Effector CD8-positive, alpha-beta T cell (primary cell): ENCODE measurements around the gene TMOD3.

Source experiments
- DNase-seq: peaks from one replicate; lab custom pipeline; 2025; lab: John Stamatoyannopoulos, UW

Gene TMOD3

DNA sequence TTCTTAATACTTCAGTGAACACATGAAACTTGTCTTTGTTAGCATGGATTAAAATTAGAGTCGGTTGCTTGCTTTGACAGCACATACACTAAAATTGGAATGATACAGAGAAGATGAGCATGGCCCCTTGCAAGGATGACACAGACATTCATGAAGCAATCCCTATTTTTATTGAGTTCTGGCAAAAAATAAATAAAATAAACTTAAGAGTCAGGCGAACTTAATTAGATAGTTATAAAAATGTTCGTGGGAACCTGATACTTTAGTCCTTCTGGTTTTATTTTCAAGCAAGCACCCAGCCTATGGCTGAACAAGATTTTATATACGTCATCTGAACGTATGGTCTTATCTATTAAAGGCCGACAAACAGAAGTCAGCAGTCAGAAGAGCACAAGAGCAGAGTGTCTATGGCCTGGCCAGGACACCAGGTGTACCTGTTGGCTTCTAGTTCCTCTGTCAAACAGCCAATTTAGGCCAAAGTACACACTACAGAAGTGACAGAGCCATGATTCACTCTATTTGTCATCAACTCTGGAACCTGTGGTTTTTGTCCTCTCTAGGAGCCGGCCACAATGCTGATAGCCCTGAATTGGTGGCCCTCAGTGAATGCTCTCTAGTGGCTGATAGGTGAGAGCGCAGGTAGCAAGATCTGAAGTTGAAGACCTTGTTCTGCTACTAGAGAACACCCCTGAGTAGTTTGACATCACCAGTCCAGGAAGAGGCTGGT is 77.8 kb downstream of the TMOD3 start:
- DNase-seq, result no peak

DNA sequence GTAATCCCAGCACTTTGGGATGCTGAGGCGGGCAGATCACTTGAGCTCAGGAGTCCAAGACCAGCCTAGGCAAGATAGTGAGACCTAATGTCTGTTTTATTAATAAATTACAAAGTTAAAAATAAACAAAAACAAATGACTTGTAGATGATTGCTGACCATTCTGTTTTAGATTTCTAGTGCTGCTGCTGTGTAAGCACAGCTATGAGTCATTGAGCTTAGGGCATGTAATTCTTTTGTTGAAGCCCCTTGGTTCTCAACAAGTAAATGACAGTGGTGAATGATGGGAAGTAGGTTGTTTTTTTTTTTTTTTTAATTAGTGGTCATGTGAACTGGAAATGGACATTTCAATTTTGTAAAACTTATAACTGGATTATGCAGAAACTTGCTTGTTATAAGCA is 78.9 kb downstream of the TMOD3 start:
- no peak for DNase-seq

GRCh38 chr15:51909584-51909983 is 80.1 kb downstream of the TMOD3 start:
- DNase-seq, result no peak

DNA sequence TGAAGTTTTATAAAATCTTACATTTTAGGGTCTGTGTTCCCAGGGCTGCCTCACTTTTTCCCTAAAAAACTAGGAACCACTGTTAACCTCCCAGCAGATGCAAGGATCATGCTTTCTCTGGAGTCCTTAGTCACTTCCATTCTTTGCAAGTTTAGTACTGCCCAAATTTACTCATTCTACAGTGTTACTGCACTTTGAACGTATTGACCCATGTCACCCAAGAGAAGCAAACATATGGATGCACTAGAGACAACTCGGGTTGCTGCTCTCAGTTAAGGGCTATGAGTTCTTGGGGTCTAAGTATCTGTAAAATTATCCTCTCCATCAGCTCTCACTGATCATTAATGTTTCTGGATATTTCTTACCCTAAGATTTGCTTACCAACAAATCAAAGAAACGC is 83.1 kb downstream of the TMOD3 start:
- no peak for DNase-seq

GRCh38 chr15:51917493-51917892 is 88.0 kb downstream of the TMOD3 start:
- no peak for DNase-seq

GRCh38 chr15:51924156-51925068 is 95.0 kb downstream of the TMOD3 start:
- no peak for DNase-seq

DNA sequence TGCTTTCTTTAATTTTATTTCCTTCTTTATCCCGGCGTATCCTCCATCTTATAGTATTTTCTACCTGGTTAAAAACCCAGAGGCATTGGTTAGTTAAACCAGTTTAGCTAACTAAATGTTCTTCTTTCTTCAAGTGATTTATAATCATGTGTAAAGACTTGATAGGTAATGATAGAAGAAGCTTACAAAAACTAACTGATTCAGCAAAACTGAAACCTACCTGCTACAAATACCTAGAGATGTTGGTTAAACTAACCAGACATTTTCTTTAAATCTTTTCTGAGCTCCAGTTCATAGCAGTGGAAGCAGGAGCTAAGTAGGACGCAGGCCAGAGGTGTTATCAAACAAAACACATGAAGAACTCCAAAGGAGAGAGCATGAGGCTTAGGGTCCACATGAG is 97.4 kb downstream of the TMOD3 start:
- DNase-seq, result no peak

DNA sequence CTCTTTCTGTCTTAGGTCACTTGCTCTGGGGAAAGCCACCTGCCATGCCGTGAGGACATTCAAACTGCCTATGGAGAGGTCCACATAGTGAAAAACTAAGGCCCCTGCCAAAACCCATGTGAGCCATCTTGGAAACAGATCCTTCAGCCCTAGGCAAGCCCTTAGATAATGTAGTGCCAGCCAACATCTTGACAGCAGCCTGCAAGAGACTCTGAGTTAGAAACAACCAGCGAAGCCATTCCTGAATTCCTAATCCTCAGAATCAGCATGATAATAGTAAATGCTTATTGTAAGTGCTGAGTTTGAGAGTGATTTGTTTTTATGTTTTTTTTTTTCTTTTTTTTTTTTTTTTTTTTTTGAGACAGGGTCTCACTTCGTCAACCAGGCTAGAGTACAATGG is 101.6 kb downstream of the TMOD3 start:
- no peak for DNase-seq

- DNase-seq, result no peak
These were observed 102.2 kb downstream of the TMOD3 start for GRCh38 chr15:51931638-51932037.

DNA sequence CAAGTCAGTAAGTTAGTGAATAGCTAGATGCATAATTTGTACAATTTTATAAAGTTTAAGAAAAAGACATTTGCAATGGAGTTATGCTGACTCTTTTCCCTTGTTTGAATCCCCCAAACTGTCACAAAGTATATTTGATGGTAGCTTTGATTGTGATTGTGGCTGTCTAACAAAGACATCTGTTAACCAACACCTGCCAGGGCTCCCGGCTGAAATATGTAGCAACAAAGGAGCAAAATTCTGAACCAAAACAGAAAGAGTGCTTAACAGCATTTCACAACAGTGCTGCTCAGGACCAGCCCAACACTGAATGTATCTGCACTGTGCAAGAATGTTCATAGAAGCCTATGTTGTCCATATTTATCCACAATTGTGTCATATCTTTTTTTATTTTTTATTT is 102.7 kb downstream of the TMOD3 start:
- no peak for DNase-seq

GRCh38 chr15:51935466-51936104 is 106.1 kb downstream of the TMOD3 start:
- DNase-seq, result no peak

GRCh38 chr15:51936105-51936478 is 106.6 kb downstream of the TMOD3 start:
- no peak for DNase-seq

GRCh38 chr15:51938286-51938685 is 108.8 kb downstream of the TMOD3 start:
- no peak for DNase-seq

DNA sequence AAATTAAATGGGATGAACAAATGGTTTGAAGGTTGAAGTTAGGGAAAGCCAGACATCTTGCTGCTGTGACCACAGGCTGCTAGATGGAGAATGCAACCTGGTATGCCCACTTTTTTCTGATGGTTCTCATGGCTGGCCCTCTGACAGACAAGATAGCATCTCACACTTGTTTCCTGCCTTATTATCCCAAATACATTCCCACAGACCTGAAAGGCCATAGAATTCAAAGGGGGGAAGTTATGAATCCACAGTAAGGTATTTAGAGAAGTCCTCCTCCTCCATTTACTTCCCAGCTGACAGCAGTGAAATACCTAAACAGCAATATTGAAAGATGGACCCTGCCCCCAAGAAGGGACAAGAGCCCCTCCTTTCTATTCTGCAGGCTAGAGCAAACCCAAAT is 109.8 kb downstream of the TMOD3 start:
- no peak for DNase-seq

DNA sequence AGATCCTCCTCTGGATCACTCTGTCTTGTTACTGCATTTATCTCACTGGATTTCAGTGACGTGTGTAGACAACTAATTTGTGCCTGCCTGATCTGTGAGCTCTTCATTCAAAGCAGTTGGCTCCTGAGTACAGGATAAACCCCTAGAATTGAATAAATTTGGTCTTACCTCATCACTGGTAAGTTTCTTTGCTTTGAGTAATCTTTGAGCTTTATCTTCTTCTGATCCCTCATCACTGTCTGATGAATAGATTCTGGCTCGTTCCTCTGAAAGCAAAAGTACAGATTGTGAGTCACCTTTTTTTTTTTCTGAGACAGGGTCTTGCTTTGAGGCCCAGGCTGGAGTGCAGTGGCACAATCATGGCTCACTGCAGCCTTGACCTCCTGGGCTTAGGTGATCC is 117.7 kb downstream of the TMOD3 start:
- DNase-seq, result no peak

DNA sequence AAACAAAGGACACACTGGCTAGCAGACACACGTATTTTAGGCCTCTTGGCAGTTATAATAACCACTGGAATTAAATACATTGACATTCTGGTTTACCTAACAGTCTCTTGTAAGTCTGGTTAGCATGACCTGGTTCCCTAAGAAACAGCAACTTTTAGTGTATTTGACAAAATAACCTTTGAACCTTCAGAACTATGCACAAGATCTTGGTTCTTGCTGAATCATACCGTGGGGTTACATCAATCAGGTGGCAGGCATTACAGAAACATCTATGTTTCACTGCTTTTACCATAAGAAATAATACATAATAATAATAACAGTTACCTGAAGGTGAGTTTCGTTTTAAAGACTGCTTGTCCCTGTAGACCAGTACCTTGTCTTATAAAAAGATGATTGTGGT is 123.4 kb downstream of the TMOD3 start:
- no peak for DNase-seq

DNA sequence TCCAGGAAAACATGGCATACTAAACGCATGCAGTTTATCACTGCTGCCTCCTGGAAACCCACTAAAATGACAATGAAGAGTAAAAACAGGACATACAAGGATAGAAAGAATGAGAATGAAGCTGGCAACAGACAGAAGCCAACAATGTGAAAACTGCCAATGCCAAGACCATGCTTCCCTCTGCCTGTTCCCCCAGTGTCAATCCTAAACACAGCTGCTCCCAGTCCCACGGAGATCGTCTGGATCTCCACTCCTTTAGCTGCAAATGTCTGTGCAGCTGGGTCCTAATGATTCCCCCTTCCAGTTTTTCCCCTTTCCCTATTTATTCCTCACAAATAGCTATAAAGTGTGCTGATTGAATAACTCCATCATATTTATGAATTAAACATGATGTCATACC is 126.1 kb downstream of the TMOD3 start:
- no peak for DNase-seq
